Natural killer cell (primary cell): ENCODE results near the gene BCL3. TPM values are rescaled to one million over a fixed set of nuclear protein-coding genes. Genes with fewer than 3 reads are reported as not detected.

Source experiments
- ATAC-seq, 3 donors: fragments of 150-1000 bp in 2 of 3; fragments of 200-7000 bp in 1 of 3; cut with Tn5 transposase; 1 replicate in 1 of 3; 2 replicates in 2 of 3; pipeline ENCODE4 v1.10.0; 2021; ENCODE audit warnings: mild to moderate bottlenecking in 2 of 3, moderate library complexity in 2 of 3
- DNase-seq, 2 donors: peaks; one replicate each; pipeline versions ENCODE4 v3.0.0 to v3.0.0-alpha.2; 2013 to 2021; ENCODE audit warnings: mixed read lengths in 1 of 2
- H3K27ac ChIP-seq: one replicate; pipeline ENCODE4 v1.5.1; 2013; ENCODE audit warnings: mild to moderate bottlenecking, low read length
- H3K27me3 ChIP-seq: one replicate; pipeline ENCODE4 v1.6.1; 2013; ENCODE audit warnings: low read length; ENCODE audit not compliant: control insufficient read depth, insufficient read depth
- H3K36me3 ChIP-seq: one replicate; pipeline ENCODE4 v1.6.1; 2013; ENCODE audit warnings: low read length; ENCODE audit not compliant: control insufficient read depth, insufficient read depth
- H3K4me1 ChIP-seq: one replicate; pipeline ENCODE4 v1.6.1; 2013; ENCODE audit warnings: low read length; ENCODE audit not compliant: control insufficient read depth, insufficient read depth
- H3K4me3 ChIP-seq: one replicate; pipeline ENCODE4 v1.5.1; 2013; ENCODE audit warnings: low read length
- H3K9me3 ChIP-seq: one replicate; pipeline ENCODE4 v1.6.1; 2013; ENCODE audit warnings: low read length; ENCODE audit not compliant: control insufficient read depth, insufficient read depth
- H3K27ac Mint-ChIP-seq, 2 donors: one replicate each; pipeline ENCODE4 v1.8.0; 2022; ENCODE audit warnings: mild to moderate bottlenecking in 2 of 2, mixed read lengths in 2 of 2, moderate library complexity in 1 of 2
- H3K27me3 Mint-ChIP-seq, 2 donors: one replicate each; pipeline ENCODE4 v1.8.0; 2022; ENCODE audit warnings: low read depth in 2 of 2, mixed read lengths in 2 of 2
- H3K36me3 Mint-ChIP-seq: one replicate; pipeline ENCODE4 v1.8.0; 2022; ENCODE audit warnings: mixed read lengths
- H3K4me1 Mint-ChIP-seq, 2 donors: one replicate each; pipeline ENCODE4 v1.8.0; 2022; ENCODE audit warnings: mixed read lengths in 2 of 2
- H3K4me3 Mint-ChIP-seq: one replicate; pipeline ENCODE4 v1.8.0; 2022; ENCODE audit warnings: mild to moderate bottlenecking, moderate library complexity, mixed read lengths
- H3K9me3 Mint-ChIP-seq, 2 donors: one replicate each; pipeline ENCODE4 v1.8.0; 2022; ENCODE audit warnings: mixed read lengths in 2 of 2
- WGBS: methylation state at CpG from one replicate; pipeline ENCODE4 v1.1.7; 2013; ENCODE audit warnings: missing lambda C conversion rate; ENCODE audit not compliant: insufficient coverage; 5-methylcytosine and 5-hydroxymethylcytosine counted together
- intact Hi-C: fragments of 100-400 bp; cut with micrococcal nuclease; formaldehyde crosslinking; loops from one replicate; pipeline ENCODE4 v1.14.2; 2022
- total RNA-seq, 4 donors: library from RNA; stranded (reverse); fragments of 120-200 nt in 1 of 4; gene quantifications; one replicate each; pipeline versions ENCODE4 v1.2.3 to v1.2.4, GENCODE V29; 2013 to 2022
- TF ChIP-seq, protein P1 (sequence below): fragments of 200-600 bp; IDR thresholded peaks from one replicate; pipeline ENCODE4 v1.8.0; 2022; ENCODE audit warnings: antibody characterized with exemption

Gene BCL3
- total RNA-seq, 3 donors from 2014 or later (not counting 1 experiment from before 2014, with no cell fraction given), result 152 to 199 (median 164) TPM

DNA sequence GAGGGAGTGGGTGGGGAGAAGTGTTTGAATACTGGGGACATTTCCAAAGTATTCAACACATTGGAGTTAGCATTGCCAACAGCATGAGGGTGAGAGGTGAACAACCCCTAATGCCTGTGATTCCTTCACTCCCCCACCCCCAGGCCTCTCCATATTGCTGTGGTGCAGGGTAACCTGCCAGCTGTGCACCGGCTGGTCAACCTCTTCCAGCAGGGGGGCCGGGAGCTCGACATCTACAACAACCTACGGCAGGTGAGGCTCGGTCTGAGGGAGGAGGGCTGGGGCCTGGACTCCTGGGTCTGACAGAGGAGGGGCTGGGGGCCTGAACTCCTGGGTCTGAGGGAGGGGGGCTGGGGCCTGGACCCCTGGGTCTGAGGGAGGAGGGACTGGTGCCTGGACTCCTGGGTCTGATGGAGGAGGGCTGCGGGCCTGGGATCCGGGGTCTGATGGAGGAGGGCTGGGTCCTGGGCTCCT, 7.6 kb downstream of the BCL3 start:
- H3K9me3 Mint-ChIP-seq, result no peaks in the 10 kb centered on the region
- no peaks in the 10 kb centered on the region for H3K36me3 Mint-ChIP-seq
- H3K4me3 Mint-ChIP-seq, result peak overlapping the region; percentile 89
- intact Hi-C loops, result no loop called here
- peak overlapping the region; percentile 91 to 93 for H3K27ac Mint-ChIP-seq
- no peaks in the 10 kb centered on the region for H3K27me3 ChIP-seq
- H3K9me3 ChIP-seq, result no peaks in the 10 kb centered on the region
- no peak overlapping the region for H3K27ac ChIP-seq
- H3K27me3 Mint-ChIP-seq, result no peaks in the 10 kb centered on the region
- TF ChIP-seq, protein P1, sequence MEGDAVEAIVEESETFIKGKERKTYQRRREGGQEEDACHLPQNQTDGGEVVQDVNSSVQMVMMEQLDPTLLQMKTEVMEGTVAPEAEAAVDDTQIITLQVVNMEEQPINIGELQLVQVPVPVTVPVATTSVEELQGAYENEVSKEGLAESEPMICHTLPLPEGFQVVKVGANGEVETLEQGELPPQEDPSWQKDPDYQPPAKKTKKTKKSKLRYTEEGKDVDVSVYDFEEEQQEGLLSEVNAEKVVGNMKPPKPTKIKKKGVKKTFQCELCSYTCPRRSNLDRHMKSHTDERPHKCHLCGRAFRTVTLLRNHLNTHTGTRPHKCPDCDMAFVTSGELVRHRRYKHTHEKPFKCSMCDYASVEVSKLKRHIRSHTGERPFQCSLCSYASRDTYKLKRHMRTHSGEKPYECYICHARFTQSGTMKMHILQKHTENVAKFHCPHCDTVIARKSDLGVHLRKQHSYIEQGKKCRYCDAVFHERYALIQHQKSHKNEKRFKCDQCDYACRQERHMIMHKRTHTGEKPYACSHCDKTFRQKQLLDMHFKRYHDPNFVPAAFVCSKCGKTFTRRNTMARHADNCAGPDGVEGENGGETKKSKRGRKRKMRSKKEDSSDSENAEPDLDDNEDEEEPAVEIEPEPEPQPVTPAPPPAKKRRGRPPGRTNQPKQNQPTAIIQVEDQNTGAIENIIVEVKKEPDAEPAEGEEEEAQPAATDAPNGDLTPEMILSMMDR, result no peak
- H3K4me3 ChIP-seq, result no peak overlapping the region
- no peak for ATAC-seq
- 98% methylated on average over 7 of the region's 7 CpGs for WGBS
- peaks cover 34% of the 10 kb centered on the region for H3K36me3 ChIP-seq
- peaks cover 70% of the 10 kb centered on the region for H3K4me1 ChIP-seq
- peaks cover 43 to 56% of the 10 kb centered on the region in 2 donors for H3K4me1 Mint-ChIP-seq
- DNase-seq, result no peak

DNA sequence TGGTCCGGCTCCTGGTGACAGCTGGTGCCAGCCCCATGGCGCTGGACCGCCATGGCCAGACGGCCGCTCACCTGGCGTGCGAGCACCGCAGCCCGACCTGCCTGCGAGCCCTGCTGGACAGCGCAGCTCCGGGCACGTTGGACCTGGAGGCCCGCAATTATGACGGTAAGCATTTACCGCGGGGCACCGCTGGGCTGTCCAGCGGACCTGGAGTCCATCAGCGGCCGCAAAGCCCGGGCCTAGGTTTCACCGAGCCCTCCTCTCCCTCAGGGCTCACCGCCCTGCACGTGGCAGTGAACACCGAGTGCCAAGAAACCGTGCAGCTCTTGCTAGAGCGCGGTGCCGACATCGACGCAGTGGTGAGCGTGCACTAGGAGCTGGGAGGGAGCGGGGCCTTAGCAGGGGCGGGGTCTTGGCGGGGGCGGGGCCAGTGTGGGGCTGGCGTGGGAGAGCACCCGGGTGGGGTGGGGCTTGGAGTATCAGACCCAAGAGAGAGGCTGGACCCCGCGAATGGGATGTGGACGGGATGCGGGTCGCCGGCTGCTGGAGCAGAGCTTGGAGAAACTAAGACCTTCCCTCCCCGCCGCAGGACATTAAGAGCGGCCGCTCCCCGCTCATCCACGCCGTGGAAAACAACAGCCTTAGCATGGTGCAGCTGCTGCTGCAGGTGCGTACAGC, 8.7 kb downstream of the BCL3 start:
- peaks cover 31% of the 10 kb centered on the region for H3K36me3 ChIP-seq
- H3K27me3 Mint-ChIP-seq, result no peaks in the 10 kb centered on the region

GRCh38 chr19:44757735-44758505, 9.4 kb downstream of the BCL3 start:
- intact Hi-C loops, result no loop called here
- Histone ChIP-seq H3K27ac (no peak overlapping the region), H3K4me1 (peaks cover 62% of the 10 kb centered on the region), H3K36me3 (peaks cover 26% of the 10 kb centered on the region), H3K4me3 (no peak overlapping the region), H3K9me3 (no peaks in the 10 kb centered on the region), H3K27me3 (no peaks in the 10 kb centered on the region)
- Mint-ChIP-seq H3K9me3 (no peaks in the 10 kb centered on the region), H3K36me3 (no peaks in the 10 kb centered on the region), H3K27me3 (no peaks in the 10 kb centered on the region), H3K4me3 (peak overlapping the region; percentile 57), H3K4me1 (peaks cover 35 to 46% of the 10 kb centered on the region in 2 donors), H3K27ac (peak overlapping the region; percentile 21 to 88)
- TF ChIP-seq, protein P1, result no peak
- 96% methylated on average over 68 of the region's 68 CpGs for WGBS
- DNase-seq (peak in 1 of 2 donors; percentile 15), ATAC-seq (no peak)

More for the DNA sequence above, 8.7 kb downstream of the BCL3 start:
- no peak overlapping the region for H3K4me3 ChIP-seq
- peak overlapping the region; percentile 26 to 93 for H3K27ac Mint-ChIP-seq
- H3K4me1 ChIP-seq, result peaks cover 68% of the 10 kb centered on the region
- ATAC-seq (no peak), DNase-seq (peak in 1 of 2 donors; percentile 23)
- TF ChIP-seq, protein P1, result no peak
- peaks cover 42 to 53% of the 10 kb centered on the region in 2 donors for H3K4me1 Mint-ChIP-seq
- H3K4me3 Mint-ChIP-seq, result peak overlapping the region; percentile 57
- WGBS, result 95% methylated on average over 53 of the region's 53 CpGs
- intact Hi-C loops, result no loop called here
- H3K36me3 Mint-ChIP-seq, result no peaks in the 10 kb centered on the region
- H3K9me3 ChIP-seq, result no peaks in the 10 kb centered on the region
- no peaks in the 10 kb centered on the region for H3K27me3 ChIP-seq
- H3K27ac ChIP-seq, result no peak overlapping the region
- no peaks in the 10 kb centered on the region for H3K9me3 Mint-ChIP-seq
